GM12878 (cell line): ENCODE measurements around the gene RSPH1.

Experiments
- BACH1 ChIP-seq: fragments of 450-650 bp; IDR thresholded peaks from 2 replicates; pipeline ENCODE4 v1.6.1; 2017; ENCODE audit warnings: mild to moderate bottlenecking, borderline replicate concordance
- BCL11A ChIP-seq: IDR thresholded peaks from 2 replicates; pipeline ENCODE4 v1.6.1; 2011; ENCODE audit warnings: low read depth, low read length
- CEBPB ChIP-seq, 2 experiments: fragments of 150-350 bp in 1 of 2; IDR thresholded peaks; 2 replicates each; pipeline ENCODE4 v1.6.1; 2012 to 2014; ENCODE audit warnings: low read depth in 2 of 2, low read length in 2 of 2, borderline replicate concordance in 1 of 2, inconsistent platforms in 1 of 2
- EP300 ChIP-seq, 2 experiments: fragments of 150-350 bp in 1 of 2; IDR thresholded peaks; 2 replicates each; pipeline ENCODE4 v1.6.1; 2011 to 2012; ENCODE audit warnings: low read depth in 2 of 2, low read length in 2 of 2, borderline replicate concordance in 1 of 2, improper control_type of control experiment in 1 of 2, inconsistent platforms in 1 of 2; ENCODE audit not compliant: control insufficient read depth in 1 of 2
- GABPA ChIP-seq: IDR thresholded peaks from 2 replicates; pipeline ENCODE4 v1.6.1; 2014; ENCODE audit warnings: antibody characterized with exemption, low read depth, mild to moderate bottlenecking, inconsistent platforms
- HDAC2 ChIP-seq: fragments of 200-600 bp; sonication (generic); IDR thresholded peaks from 2 replicates; pipeline ENCODE4 v1.6.1; 2017
- HDGF ChIP-seq: fragments of 450-650 bp; IDR thresholded peaks from 2 replicates; pipeline ENCODE4 v1.6.1; 2016; ENCODE audit warnings: antibody characterized with exemption
- IKZF1 ChIP-seq: fragments of 450-650 bp; conservative IDR thresholded peaks from 2 replicates; pipeline ENCODE4 v1.6.1; 2017; ENCODE audit warnings: antibody characterized with exemption, mild to moderate bottlenecking
- SMC3 ChIP-seq: IDR thresholded peaks from 2 replicates; pipeline ENCODE4 v1.6.1; 2011; ENCODE audit warnings: low read length, improper control_type of control experiment, borderline replicate concordance
- TAF1 ChIP-seq: IDR thresholded peaks from 2 replicates; pipeline ENCODE4 v1.6.1; 2011; ENCODE audit warnings: mild to moderate bottlenecking, low read depth, low read length, borderline replicate concordance
- YY1 ChIP-seq: IDR thresholded peaks from 2 replicates; pipeline ENCODE4 v1.6.1; 2011; ENCODE audit warnings: low read depth, mild to moderate bottlenecking, low read length
- TF ChIP-seq, protein P1 (sequence below), 3 experiments: IDR thresholded peaks in 2 of 3; conservative IDR thresholded peaks in 1 of 3; 2 replicates each; pipeline ENCODE4 v1.5.1; 2011; ENCODE audit warnings: low read depth in 3 of 3, low read length in 3 of 3, mild to moderate bottlenecking in 3 of 3, control low read depth in 2 of 3, moderate library complexity in 2 of 3, inconsistent platforms in 1 of 3, mixed read lengths in 1 of 3; ENCODE audit not compliant: control insufficient read depth in 2 of 3, insufficient read depth in 1 of 3; ENCODE audit errors: extremely low read depth in 1 of 3
- TF ChIP-seq, protein P2 (sequence below): IDR thresholded peaks from 2 replicates; pipeline ENCODE4 v1.6.1; 2011; ENCODE audit warnings: low read depth, low read length, improper control_type of control experiment, borderline replicate concordance
- TF ChIP-seq, protein P3 (sequence below): IDR thresholded peaks from 2 replicates; pipeline ENCODE4 v1.6.1; 2012; ENCODE audit warnings: low read depth, low read length, improper control_type of control experiment

DNA sequence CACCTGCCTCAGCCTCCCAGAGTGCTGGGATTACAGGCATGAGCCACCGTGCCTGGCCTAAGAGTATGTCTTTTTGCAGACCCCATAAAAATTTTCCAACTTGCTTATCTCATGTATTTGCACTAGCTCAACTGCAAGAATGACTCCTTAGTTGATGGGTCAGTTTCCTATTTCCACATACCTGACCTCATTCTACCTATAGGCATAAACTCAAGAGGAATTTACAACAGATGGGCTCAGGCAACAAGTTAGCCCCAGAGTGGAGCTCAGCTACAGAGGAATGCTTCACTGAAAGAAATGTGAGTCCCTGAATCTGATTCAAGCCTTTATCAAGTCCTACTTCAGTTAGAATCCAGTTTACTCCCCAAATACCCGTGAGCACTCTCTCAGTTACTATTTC is 12.3 kb upstream of the RSPH1 start:
- TF ChIP-seq GABPA (no peak), HDGF (no peak), EP300 (IDR thresholded peaks at IDR 0.05; ENCODE audit: borderline replicate concordance in 1 of 2, control insufficient read depth in 1 of 2, low read depth in 2 of 2, low read length in 2 of 2) (no peak), YY1 (no peak), TAF1 (no peak), HDAC2 (no peak), BCL11A (no peak), BACH1 (no peak), CEBPB (IDR thresholded peaks at IDR 0.05; ENCODE audit: borderline replicate concordance in 1 of 2, low read depth in 2 of 2, low read length in 2 of 2) (no peak), SMC3 (no peak), IKZF1 (no peak)
- TF ChIP-seq, protein P1, sequence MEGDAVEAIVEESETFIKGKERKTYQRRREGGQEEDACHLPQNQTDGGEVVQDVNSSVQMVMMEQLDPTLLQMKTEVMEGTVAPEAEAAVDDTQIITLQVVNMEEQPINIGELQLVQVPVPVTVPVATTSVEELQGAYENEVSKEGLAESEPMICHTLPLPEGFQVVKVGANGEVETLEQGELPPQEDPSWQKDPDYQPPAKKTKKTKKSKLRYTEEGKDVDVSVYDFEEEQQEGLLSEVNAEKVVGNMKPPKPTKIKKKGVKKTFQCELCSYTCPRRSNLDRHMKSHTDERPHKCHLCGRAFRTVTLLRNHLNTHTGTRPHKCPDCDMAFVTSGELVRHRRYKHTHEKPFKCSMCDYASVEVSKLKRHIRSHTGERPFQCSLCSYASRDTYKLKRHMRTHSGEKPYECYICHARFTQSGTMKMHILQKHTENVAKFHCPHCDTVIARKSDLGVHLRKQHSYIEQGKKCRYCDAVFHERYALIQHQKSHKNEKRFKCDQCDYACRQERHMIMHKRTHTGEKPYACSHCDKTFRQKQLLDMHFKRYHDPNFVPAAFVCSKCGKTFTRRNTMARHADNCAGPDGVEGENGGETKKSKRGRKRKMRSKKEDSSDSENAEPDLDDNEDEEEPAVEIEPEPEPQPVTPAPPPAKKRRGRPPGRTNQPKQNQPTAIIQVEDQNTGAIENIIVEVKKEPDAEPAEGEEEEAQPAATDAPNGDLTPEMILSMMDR (IDR thresholded peaks at IDR 0.05 in 2 of 3, conservative IDR thresholded peaks at IDR 0.05 in 1 of 3; ENCODE audit: control insufficient read depth in 2 of 3, extremely low read depth in 1 of 3, insufficient read depth in 1 of 3, low read depth in 3 of 3, low read length in 3 of 3): no peak
- TF ChIP-seq, protein P2, sequence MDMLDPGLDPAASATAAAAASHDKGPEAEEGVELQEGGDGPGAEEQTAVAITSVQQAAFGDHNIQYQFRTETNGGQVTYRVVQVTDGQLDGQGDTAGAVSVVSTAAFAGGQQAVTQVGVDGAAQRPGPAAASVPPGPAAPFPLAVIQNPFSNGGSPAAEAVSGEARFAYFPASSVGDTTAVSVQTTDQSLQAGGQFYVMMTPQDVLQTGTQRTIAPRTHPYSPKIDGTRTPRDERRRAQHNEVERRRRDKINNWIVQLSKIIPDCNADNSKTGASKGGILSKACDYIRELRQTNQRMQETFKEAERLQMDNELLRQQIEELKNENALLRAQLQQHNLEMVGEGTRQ: no peak
- TF ChIP-seq, protein P3, sequence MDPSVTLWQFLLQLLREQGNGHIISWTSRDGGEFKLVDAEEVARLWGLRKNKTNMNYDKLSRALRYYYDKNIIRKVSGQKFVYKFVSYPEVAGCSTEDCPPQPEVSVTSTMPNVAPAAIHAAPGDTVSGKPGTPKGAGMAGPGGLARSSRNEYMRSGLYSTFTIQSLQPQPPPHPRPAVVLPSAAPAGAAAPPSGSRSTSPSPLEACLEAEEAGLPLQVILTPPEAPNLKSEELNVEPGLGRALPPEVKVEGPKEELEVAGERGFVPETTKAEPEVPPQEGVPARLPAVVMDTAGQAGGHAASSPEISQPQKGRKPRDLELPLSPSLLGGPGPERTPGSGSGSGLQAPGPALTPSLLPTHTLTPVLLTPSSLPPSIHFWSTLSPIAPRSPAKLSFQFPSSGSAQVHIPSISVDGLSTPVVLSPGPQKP: no peak
